Superior temporal gyrus (tissue), 1 donor: ENCODE measurements around the gene TFDP2.
"Not testable (repeated sequence)": the region's sequence is repeated elsewhere in the genome, so short reads cannot be mapped to it uniquely, and the experiment has no call there.

Experiments
- DNase-seq: peaks from one replicate; pipeline ENCODE4 v3.0.0-alpha.2; 2016; ENCODE audit errors: extremely low spot score

TFDP2 gene

DNA sequence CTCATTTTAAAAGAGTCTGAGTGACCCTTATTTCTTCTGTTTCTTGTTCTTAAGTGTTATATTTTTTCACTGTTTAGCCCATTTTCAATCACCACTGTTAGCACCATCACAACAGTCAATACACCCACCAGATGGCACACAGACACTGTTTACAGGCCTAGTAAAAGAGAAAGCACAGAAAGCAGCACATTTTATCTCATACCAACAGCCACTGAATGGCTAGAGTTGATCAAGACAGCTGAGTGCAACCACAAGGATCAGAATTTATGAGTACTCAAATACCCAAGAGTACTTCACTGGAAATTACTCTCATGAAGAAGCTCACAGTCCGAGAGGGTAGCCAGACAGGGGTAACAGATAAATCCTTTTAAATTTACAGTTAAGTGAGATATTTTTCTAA lies 127.0 kb downstream of the TFDP2 start:
- peak; percentile 36 for DNase-seq

DNA sequence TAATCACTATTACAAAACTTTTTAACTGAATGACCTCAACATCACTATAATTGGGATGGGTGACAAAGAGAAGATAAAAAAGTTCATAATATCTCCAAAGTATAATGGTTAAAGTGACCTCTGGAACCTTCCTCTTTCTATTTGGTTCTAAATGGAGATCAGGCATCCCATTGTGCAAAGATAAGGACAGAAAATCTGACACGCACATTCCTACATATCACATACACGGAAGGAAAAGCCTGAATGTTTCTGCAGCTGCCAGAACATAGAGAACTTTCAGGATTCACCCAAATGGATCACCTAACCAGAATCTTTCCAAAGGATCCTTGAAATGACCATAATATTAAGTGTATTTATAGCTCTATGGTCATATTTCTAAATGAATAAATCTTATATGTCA lies 128.2 kb downstream of the TFDP2 start:
- DNase-seq, result no peak

DNA sequence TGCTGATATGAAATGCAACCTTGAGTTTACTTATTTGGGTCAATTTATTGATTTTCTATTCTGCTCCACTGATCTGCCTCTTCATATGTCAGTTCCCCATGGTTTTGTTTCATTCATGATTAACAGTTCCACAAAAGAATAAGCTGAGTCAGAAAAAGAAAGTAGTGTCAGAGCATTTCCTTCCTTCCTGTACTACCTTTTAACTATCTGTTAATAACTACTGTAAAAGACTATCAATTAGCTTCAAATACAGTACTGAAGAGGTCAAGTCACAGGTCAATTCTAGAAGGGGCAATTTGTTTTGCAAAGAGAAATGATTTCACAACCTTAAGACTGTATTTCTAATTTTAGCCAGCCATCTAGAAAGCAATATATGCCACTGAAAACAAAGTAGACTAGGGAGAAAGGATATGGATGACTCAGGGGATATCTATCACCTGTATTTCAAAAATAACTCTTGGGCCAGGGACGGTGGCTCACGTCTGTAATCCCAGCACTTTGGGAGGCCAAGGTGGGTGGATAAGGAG lies 129.5 kb downstream of the TFDP2 start:
- no peak for DNase-seq

DNA sequence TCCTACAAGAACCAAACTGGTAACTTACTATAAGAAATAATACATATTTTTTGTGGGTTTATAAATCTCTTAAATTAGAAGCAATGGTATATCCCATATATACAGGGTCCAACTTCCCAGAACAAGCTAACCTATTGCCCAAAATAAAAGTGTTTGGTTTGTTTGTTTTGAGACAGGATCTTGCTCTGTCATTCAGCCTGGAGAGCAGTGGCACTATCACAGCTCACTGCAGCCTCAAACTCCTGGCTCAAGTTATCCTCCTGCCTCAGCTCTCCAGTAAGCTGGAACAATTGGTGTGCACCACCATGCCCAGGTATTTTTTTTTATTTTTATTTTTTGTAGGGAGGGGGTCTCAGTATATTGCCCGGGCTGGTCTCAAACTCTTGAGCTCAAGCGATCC lies 135.4 kb downstream of the TFDP2 start:
- DNase-seq, result no peak

DNA sequence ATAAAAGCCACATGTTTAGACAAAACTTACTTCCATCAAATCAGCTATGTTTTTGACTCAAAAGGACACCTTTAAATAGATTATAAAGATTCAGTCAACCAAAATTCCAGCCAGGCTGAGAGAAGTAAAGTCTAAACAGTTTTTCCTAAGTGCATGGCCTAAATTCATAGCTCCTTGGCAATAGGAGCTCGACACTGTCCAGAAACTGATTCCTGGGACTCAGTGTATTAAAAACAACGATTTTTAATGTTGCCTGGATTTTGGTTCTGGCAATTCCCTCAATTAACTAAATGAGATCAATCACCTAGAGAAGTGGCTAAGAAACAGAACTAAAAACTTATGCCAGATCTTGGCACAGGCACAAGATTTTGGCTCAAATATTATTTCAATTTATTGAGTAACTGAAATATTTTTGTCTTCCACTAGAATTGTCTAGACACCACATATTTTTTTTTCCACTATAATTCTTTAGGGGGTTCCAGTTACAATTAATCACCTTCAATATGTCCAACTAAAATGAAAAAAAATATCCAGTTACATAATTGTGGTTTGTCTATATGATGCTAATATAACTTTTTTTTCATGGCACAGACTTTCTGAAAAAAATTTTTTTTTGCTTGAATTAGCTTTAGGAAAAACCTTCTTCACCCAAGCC lies 135.9 kb downstream of the TFDP2 start:
- no peak for DNase-seq

DNA sequence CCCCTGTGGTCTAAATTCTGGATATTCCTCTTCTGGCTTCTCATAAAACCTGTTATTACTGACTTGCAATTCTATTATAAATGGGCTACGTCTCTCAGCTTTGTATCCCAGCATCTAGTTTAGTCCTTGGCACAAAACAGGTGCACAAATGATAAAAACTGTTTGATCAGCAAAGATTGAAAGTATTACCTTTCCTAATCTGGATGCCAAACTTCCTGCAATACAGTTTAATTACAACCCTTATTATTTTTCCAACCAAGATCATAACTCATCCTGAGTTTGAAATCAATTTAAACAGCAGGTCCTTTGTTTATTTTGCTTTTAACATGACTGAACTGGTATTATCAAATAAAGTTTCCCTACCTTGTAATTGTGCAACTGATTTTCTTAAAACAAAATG lies 140.3 kb downstream of the TFDP2 start:
- DNase-seq, result no peak

DNA sequence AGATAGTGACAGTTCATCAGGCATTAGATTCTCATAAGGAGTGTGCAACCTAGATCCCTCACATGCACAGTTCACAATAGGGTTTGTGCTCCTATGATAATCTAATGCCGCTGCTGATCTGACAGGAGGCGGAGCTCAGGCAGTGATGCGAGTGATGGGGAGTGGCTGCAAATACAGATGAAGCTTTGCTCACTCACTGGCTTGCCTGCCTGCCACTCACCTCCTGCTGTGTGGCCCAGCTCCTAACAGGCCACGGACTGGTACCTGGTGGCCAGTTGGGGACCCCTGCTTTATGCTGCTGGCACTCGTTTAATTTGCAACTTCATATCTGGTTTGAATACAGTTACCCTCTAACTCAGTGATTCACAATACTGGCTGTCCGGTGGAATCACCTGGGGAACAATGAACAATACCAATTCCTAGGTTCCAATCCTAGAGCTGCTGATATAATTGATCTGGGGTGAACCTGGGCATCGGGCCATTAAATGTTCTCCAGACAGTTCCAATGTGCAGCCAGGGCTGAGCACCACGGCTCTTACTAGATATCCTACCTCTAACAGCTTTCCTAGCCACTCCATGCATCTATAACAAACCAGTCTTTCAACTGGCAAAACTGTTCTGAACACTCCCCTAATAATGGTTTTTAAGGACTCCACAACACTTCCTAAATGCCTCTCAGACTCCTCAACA lies 141.5 kb downstream of the TFDP2 start:
- no peak for DNase-seq

DNA sequence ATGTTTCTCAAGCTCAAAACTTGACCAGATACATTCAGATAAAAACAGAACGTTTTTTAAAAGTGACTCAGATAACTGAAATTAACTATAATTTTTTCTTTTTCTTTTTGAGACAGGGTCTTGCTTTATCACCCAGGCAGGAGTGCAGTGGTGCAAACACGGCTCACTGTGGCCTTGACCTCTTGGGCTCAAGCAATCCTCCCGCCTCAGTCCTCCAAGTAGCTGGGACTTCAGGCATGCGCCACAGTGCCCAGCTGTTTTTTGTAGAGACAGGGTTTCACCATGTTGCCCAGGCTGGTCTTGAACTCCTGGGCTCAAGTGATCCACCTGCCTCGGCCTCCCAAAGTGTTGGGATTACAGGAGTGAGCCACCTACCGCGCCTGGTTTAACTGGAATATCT lies 144.4 kb downstream of the TFDP2 start:
- not testable (repeated sequence) for DNase-seq

DNA sequence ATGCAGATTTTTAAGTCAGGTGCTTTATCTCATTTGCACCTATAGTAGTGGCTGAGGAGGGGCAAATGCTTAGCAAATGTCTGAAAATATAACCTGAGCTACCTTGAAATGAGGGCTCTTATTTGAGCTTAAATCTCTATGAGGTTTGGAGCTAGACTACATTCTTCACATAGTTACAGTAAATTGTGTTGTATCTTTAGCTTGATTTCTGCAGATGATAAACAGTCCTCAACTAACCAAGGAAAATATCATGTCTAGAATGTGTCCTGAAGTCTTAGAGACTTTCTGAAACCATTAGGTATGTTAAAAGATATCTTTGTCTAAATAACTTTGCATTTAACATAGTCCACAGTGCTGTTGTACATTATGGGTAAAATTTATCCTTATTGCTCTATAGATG lies 145.3 kb downstream of the TFDP2 start:
- DNase-seq, result no peak

DNA sequence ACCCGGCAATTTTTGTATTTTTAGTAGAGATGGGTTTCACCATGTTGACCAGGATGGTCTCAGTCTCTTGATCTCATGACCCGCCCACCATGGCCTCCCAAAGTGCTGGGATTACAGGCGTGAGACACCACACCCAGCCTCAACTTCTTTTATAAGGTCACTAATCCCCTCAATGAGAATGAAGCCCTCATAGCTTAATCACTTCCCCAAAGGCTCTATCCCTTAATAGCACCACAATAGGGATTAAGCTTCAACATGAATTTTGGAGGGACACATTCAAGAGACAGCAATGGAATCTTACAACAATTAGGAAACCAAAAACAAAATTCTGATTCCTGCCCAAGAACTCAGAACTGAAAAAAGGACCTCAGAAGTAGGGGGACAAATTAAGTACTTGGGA lies 146.1 kb downstream of the TFDP2 start:
- no peak for DNase-seq

DNA sequence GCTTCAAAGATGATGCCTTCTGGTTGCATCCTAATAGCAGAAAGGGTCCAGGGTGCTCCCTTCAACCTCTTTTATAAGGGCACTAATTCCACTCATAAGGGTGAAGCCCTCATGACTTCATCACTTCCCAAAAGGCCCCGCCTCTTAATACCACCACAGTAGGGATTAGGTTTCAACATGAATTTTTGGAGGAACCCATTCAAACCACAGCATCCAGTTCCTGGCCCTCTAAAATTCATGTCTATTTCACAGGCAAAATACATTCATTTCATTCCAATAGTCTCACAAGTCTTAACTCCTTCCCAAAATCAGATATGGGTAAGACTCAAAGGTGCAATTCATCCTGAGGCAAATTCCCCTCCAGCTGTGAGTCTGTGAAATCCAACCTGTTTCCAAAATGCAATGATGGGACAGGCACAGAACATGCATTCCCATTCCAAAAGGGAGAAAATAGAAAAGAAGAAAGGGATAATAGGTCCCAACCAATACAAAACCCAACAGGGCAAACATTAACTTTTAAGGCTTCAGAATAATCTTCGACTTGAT lies 148.9 kb downstream of the TFDP2 start:
- no peak for DNase-seq

DNA sequence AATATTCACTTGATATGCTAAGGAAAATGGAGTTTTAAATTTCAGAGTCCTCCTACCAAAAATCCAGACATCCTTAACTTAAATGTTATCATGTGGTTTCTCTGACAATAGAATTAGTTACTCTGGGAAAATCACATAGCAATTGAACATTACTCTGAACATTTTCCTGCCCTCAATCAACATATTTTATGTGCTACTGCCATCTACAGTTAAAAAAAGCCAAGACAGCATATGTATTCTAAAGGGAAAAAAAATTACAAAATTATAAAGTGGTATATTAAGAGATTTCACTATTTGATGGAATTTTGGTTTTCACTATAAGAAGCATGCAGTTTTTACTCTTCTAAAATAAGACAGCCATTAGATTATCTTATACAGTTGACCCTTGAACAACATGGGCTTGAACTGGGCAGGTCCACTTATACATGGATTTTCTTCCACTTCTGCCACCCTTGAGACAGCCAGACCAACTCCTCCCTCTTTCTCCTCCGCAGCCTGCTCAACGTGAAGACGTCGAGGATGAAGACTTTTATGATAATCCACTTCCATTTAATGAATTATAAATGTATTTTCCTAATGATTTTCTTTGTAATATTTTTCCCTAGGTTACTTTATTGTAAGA lies 150.6 kb downstream of the TFDP2 start:
- peak; percentile 44 for DNase-seq

DNA sequence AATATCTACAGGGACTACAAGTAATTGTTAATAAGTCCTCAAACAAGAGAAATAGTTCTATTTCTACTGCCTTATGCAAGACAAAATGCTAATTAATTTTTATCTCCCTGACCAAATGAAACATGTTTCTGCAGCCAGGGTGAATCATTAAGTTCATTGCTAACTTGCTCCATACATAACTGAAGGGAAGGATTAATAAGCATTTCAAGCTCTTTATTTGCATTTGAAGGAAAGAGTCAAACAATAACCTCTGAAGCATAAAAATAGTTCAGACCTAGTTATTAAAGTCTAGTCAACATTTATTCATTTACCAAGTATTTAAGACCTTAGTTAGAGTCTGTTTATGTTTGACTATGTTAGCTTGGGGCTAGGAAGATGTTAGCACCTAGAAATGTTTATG lies 152.9 kb downstream of the TFDP2 start:
- DNase-seq, result no peak

DNA sequence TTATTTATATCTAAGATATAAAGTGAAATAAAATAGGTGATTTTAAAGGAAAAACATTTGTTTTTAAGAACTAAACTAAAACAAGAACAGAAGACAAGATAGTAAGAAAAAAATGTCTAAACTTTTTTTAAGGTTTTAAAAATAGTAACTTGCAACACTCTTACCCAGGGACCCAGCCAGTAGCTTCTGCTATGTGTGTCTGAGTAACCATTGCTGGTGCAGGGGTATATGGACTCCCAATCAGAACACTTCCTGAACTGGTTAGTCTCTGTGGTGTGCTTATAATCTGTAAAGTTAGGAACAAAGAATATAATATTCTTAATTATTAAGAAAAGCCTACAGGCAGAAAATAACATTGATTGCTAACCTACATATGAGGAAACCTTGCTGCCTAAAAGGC lies 154.5 kb downstream of the TFDP2 start:
- DNase-seq, result no peak

DNA sequence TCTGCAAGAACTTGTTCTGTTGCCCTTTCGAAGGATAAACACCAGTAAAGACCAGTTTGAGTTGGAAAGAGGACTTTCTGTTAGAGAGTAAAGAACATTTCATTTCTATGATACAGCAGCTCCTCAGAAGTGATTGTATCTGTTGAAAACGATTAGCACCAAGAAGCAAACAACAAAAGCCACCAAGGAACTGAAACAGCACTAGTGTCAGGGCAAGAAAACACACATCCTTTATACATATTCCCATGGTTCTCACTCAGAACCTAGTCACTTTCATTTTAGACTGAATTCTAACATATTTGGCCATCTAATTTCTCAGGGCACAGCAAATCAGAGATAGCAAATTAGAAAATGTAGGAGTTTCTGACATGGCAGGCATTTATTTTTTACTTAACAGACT lies 156.8 kb downstream of the TFDP2 start:
- DNase-seq, result no peak

DNA sequence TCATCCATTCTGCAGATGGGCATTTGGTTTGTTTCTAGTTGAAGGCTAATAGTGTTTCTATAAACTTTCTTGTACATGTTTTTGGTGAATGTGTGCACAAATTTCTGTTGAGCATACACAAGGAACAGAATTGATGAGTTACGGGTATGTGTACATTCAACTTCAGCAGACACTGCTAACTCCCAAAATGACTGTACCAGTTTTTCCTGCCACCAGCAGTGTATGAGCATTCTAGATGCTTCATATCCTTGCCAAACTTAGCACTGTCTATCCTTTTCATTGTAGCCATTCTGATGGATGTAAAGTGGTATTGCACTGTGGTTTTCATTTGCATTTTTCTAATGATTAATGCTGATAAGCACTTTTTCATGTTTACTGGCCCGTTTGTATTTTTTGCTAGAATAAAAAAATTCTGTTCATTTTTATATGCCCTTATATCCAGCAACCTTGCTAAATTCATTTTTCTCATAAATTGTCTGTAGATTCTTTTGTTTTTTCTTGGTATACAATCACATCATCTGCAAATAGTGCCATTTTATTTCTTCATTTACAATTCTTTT lies 162.7 kb downstream of the TFDP2 start:
- DNase-seq, result no peak

DNA sequence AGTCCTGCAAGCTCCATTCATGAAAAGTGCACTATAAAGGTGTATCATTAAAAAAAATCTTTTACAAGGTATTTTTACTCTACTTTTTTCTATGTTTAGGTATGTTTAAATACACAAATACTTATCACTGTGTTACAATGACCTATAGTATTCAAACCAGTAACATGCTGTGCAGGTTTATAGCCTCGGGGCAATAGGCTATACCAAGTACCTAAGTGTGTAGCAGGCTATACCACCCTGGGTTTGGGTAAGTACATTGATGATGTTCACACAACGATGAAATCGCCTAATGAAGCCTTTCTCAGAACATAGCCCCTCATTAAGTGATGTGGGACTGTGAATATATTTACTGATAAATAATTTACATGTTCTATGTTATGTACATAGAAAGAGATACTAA lies 168.3 kb downstream of the TFDP2 start:
- no peak for DNase-seq

DNA sequence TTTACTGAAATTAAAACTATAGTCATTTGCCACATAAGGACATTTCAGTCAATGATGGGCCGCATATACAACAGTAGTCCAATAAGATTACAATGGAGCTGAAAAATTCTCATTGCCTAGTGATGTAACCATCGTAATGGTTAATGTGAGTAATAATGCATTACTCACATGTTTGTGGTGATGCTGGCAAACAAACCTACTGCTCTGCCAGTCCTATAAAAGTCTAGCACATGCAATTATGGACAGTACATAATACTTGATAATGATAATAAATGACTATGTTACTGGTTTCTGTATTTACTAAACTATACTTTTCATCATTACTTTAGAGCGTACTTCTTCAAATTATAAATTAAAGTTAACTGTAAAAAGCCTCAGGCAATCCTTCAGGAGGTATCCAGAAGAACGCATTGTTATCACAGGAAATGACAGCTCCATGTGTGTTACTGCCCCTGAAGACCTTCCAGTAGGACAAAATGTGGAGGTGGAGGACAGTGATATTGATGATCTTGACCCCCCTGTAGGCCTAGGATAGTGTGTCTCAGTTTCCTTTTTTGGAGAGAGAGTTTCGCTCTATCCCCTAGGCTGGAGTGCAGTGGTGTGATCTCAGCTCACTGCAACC lies 170.2 kb downstream of the TFDP2 start:
- no peak for DNase-seq

DNA sequence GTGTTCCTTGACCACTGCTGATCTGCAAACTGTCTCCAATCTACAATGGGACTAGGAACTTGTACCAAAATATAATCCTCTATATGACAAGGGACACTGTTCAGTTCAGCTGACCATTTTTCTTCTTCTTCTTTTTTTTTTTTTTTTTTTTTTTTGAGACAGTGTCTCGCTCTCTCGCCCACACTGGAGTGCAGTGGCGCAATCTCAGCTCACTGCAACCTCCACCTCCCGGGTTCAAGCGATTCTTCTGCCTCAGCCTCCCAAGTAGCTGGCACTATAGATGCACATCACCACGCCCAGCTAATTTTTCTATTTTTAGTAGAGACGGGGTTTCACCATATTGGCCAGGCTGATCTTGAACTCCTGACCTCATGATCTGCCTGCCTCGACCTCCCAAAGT lies 174.6 kb downstream of the TFDP2 start:
- DNase-seq, result not testable (repeated sequence)

DNA sequence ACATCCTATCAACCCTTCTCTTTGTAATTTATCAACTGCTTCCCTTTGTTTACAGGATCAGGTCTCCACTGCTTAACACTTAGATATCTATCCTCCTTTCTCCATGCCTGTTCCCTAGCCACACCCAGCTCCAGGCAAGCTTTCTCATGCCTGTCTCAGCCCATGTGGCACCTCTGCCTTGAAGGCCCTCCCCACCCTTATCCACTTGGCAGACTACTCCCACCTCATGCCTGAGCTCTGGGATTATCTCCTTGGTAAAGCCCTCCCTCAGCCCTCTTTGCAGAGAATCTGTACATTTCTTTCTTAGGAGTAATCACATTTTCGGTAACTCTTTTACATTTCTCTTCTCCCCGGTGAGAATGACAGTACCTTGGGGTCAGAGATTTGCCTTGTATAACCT lies 176.9 kb downstream of the TFDP2 start:
- DNase-seq, result no peak

DNA sequence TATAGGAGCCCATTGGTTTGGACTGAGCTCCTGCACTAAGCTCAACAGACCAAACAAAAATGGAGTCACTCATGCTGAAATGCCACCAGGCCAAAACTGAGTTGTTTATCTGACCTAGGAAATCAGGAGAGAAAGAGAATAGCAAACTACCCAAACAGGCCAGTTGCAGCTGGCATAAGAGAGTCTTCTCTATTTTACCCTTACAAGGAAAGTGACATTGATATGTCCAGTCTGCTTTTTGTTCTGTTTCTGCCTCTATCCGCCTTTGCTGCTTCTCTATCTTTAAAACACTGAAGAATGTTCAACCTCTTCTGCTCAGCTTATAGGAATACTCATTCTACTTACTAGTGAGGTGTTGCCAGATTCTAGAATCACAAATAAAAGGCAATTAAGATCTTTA lies 177.8 kb downstream of the TFDP2 start:
- DNase-seq, result no peak

DNA sequence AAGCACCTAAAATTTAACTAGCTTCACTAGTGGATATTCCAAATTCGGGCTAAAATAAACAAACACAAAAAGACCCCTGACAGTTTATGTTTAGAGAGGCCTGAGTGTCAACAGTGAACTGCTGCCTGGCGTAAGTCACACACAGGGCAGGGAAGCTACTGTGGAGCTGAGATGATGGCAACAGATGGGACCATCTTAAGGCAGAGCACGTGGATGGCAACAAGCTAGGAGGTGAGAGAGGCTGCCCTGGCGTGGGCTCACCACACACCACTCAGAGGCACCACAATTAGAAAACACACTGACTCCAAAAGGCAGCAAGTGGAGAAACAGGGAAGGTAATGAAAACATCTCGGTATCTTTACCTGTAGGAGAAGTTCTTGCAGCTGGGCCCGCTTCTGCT lies 179.6 kb downstream of the TFDP2 start:
- DNase-seq, result no peak
